ENCODE data around the gene NOTCH2NLA. TPM values are rescaled to one million over a fixed set of nuclear protein-coding genes. Genes with fewer than 3 reads are reported as not detected.
"Not testable (repeated sequence)": the region's sequence is repeated elsewhere in the genome, so short reads cannot be mapped to it uniquely, and the experiment has no call there.

NOTCH2NLA gene
- total and polyA plus RNA-seq, 2 of the 13 experiments (the other 11 are each of a cell fraction or from before 2014, with no cell fraction given) = 4.7 to 6.9 TPM

DNA sequence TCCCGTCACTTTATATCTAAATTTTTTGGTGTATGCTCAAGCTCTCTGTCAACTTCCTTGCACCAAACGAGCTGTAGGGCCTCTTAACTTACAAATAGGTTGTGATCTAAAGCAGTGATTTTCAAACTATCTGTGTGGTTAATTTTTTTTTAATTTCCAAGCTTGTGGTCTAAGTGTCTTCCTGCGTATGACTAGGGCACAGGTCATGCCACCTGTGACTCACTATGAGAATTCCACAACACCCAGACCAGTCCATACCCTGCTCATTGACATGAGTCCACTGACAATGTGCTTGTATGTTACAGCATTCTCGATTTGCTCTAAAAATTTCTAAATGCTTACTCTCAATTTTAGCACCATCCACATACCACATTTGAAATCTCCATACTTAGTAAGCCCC is 19.8 kb upstream of the NOTCH2NLA start:
- intact Hi-C loops (cut with micrococcal nuclease; ENCODE audit: unreplicated experiment); H3K79me2 ChIP-seq (ENCODE audit: insufficient read depth, low read length); FAIRE-seq; H3K36me3 ChIP-seq (replicated peaks in 1 of 2; ENCODE audit: control insufficient read depth in 1 of 2, insufficient read depth in 2 of 2, low read length in 2 of 2); H3K9me3 ChIP-seq (ENCODE audit: low read length); H3K4me2 ChIP-seq (ENCODE audit: low read depth, low read length); POLR2A ChIA-PET; CTCF ChIA-PET (ENCODE audit: low intra/inter-chr PET ratio, low total read pairs); ATAC-seq; DNase-seq (ENCODE audit: low spot score); BruUV-seq (replicated peaks); H3K27me3 ChIP-seq (ENCODE audit: control insufficient read depth in 1 of 2, insufficient read depth in 2 of 2, low read length in 2 of 2); H3K4me3 ChIP-seq (replicated peaks in 1 of 3; ENCODE audit: insufficient read depth in 1 of 3, low read depth in 2 of 3, low read length in 3 of 3); in situ Hi-C loops (cut with HindIII; ENCODE audit: extremely low pct_ligation_motif_present, low pct_unique_long_range_greater_than_20kb); H3K9ac ChIP-seq (ENCODE audit: insufficient read depth, low read depth, low read length); H3K27ac ChIP-seq (ENCODE audit: extremely low read length, insufficient read depth, low read length); H2AFZ ChIP-seq (ENCODE audit: low read length); H4K20me1 ChIP-seq (ENCODE audit: insufficient read depth, low read length); H3K4me1 ChIP-seq (ENCODE audit: insufficient read depth, low read length): not testable (repeated sequence)
- no CpG with 5 or more reads among the region's 4 CpGs for WGBS (ENCODE audit: low lambda C conversion rate)

GRCh38 chr1:146236626-146237025 is 7.8 kb upstream of the NOTCH2NLA start:
- H3K27ac ChIP-seq (ENCODE audit: extremely low read length, insufficient read depth, low read length); intact Hi-C loops (cut with micrococcal nuclease; ENCODE audit: unreplicated experiment); H3K4me2 ChIP-seq (ENCODE audit: low read depth, low read length); BruUV-seq (replicated peaks); H3K36me3 ChIP-seq (replicated peaks in 1 of 2; ENCODE audit: control insufficient read depth in 1 of 2, insufficient read depth in 2 of 2, low read length in 2 of 2); H3K27me3 ChIP-seq (ENCODE audit: control insufficient read depth in 1 of 2, insufficient read depth in 2 of 2, low read length in 2 of 2); H2AFZ ChIP-seq (ENCODE audit: low read length); H3K79me2 ChIP-seq (ENCODE audit: insufficient read depth, low read length); H3K4me3 ChIP-seq (replicated peaks in 1 of 3; ENCODE audit: insufficient read depth in 1 of 3, low read depth in 2 of 3, low read length in 3 of 3); H3K9me3 ChIP-seq (ENCODE audit: low read length); H3K4me1 ChIP-seq (ENCODE audit: insufficient read depth, low read length); H3K9ac ChIP-seq (ENCODE audit: insufficient read depth, low read depth, low read length); H4K20me1 ChIP-seq (ENCODE audit: insufficient read depth, low read length); in situ Hi-C loops (cut with HindIII; ENCODE audit: extremely low pct_ligation_motif_present, low pct_unique_long_range_greater_than_20kb); ATAC-seq; POLR2A ChIA-PET; FAIRE-seq; DNase-seq (ENCODE audit: low spot score); CTCF ChIA-PET (ENCODE audit: low intra/inter-chr PET ratio, low total read pairs): not testable (repeated sequence)
- WGBS (ENCODE audit: low lambda C conversion rate) = no CpG with 5 or more reads among the region's 2 CpGs

- POLR2A ChIA-PET; intact Hi-C loops (cut with micrococcal nuclease; ENCODE audit: unreplicated experiment): not testable (repeated sequence)
- WGBS (ENCODE audit: low lambda C conversion rate) = no CpG with 5 or more reads among the region's 5 CpGs
Measured at GRCh38 chr1:146236026-146236601, 7.3 kb upstream of the NOTCH2NLA start.

GRCh38 chr1:146228144-146228682 is 608 bp downstream of the NOTCH2NLA start:
- CTCF ChIA-PET (ENCODE audit: low intra/inter-chr PET ratio, low total read pairs); H3K4me1 ChIP-seq (ENCODE audit: insufficient read depth, low read length); H3K27ac ChIP-seq (ENCODE audit: extremely low read length, insufficient read depth, low read length); H3K27me3 ChIP-seq (ENCODE audit: control insufficient read depth in 1 of 2, insufficient read depth in 2 of 2, low read length in 2 of 2); H2AFZ ChIP-seq (ENCODE audit: low read length); ATAC-seq; H3K9me3 ChIP-seq (ENCODE audit: low read length); H3K79me2 ChIP-seq (ENCODE audit: insufficient read depth, low read length); H4K20me1 ChIP-seq (ENCODE audit: insufficient read depth, low read length); intact Hi-C loops (cut with micrococcal nuclease; ENCODE audit: unreplicated experiment); FAIRE-seq; H3K9ac ChIP-seq (ENCODE audit: insufficient read depth, low read depth, low read length); H3K36me3 ChIP-seq (replicated peaks in 1 of 2; ENCODE audit: control insufficient read depth in 1 of 2, insufficient read depth in 2 of 2, low read length in 2 of 2); POLR2A ChIA-PET; DNase-seq (ENCODE audit: low spot score); in situ Hi-C loops (cut with HindIII; ENCODE audit: extremely low pct_ligation_motif_present, low pct_unique_long_range_greater_than_20kb): not testable (repeated sequence)
- H3K4me2 ChIP-seq (ENCODE audit: low read depth, low read length) = peak overlapping the region; percentile 27; the same call in 1 of the 2 replicates
- WGBS (ENCODE audit: low lambda C conversion rate) = no CpG with 5 or more reads among the region's 53 CpGs
- H3K4me3 ChIP-seq (replicated peaks in 1 of 3; ENCODE audit: insufficient read depth in 1 of 3, low read depth in 2 of 3, low read length in 3 of 3) = peak overlapping the region; percentile 30 to 68 (median 55); a peak in 4 of 6 replicates
- BruUV-seq (replicated peaks) = TSS peak; percentile 56

More at GRCh38 chr1:146236026-146236601, 7.3 kb upstream of the NOTCH2NLA start:
- H3K9me3 ChIP-seq (ENCODE audit: low read length); H3K27ac ChIP-seq (ENCODE audit: extremely low read length, insufficient read depth, low read length); H3K27me3 ChIP-seq (ENCODE audit: control insufficient read depth in 1 of 2, insufficient read depth in 2 of 2, low read length in 2 of 2); H3K4me2 ChIP-seq (ENCODE audit: low read depth, low read length); DNase-seq (ENCODE audit: low spot score); CTCF ChIA-PET (ENCODE audit: low intra/inter-chr PET ratio, low total read pairs); H3K36me3 ChIP-seq (replicated peaks in 1 of 2; ENCODE audit: control insufficient read depth in 1 of 2, insufficient read depth in 2 of 2, low read length in 2 of 2); H3K4me3 ChIP-seq (replicated peaks in 1 of 3; ENCODE audit: insufficient read depth in 1 of 3, low read depth in 2 of 3, low read length in 3 of 3); FAIRE-seq; H3K4me1 ChIP-seq (ENCODE audit: insufficient read depth, low read length); in situ Hi-C loops (cut with HindIII; ENCODE audit: extremely low pct_ligation_motif_present, low pct_unique_long_range_greater_than_20kb); H3K9ac ChIP-seq (ENCODE audit: insufficient read depth, low read depth, low read length); H2AFZ ChIP-seq (ENCODE audit: low read length); BruUV-seq (replicated peaks); H4K20me1 ChIP-seq (ENCODE audit: insufficient read depth, low read length); H3K79me2 ChIP-seq (ENCODE audit: insufficient read depth, low read length): not testable (repeated sequence)
- peak; percentile 30 for ATAC-seq
